K562 (cell line): ENCODE results near the gene BTF3L4. TPM values are rescaled to one million over a fixed set of nuclear protein-coding genes. Genes with fewer than 3 reads are reported as not detected.

Experiments used
- ATF7 ChIP-seq: fragments of 450-650 bp; IDR thresholded peaks from 2 replicates; pipeline ENCODE4 v1.7.1; 2014; ENCODE audit warnings: mild to moderate bottlenecking, moderate library complexity
- CSDE1 ChIP-seq, 2 experiments: fragments of 450-650 bp; IDR thresholded peaks; 2 replicates each; pipeline ENCODE4 v1.6.1; 2016; ENCODE audit warnings: mild to moderate bottlenecking in 1 of 2
- EHMT2 ChIP-seq: fragments of 450-650 bp; IDR thresholded peaks from 2 replicates; pipeline ENCODE4 v1.6.1; 2018; ENCODE audit warnings: antibody characterized with exemption
- GATAD2B ChIP-seq: fragments of 450-650 bp; IDR thresholded peaks from 2 replicates; pipeline ENCODE4 v1.6.1; 2017; ENCODE audit warnings: mild to moderate bottlenecking, borderline replicate concordance
- HSF4 ChIP-seq: fragments of 250-450 bp; sonication (Bioruptor Pico); IDR thresholded peaks from 2 replicates; pipeline ENCODE4 v2.1.2; 2022; ENCODE audit warnings: mild to moderate bottlenecking, moderate library complexity, borderline replicate concordance
- KDM2B ChIP-seq: fragments of 250-450 bp; sonication (Bioruptor Pico); IDR thresholded peaks from 2 replicates; pipeline ENCODE4 v1.8.0; 2021; ENCODE audit warnings: mild to moderate bottlenecking, moderate library complexity
- MED1 ChIP-seq: sonication (generic); formaldehyde crosslinking; IDR thresholded peaks from 2 replicates; pipeline ENCODE4 v1.8.1; 2023; ENCODE audit warnings: missing genetic modification reagents, borderline replicate concordance
- RFX1 ChIP-seq: fragments of 450-650 bp; IDR thresholded peaks from 2 replicates; pipeline ENCODE4 v1.6.1; 2016; ENCODE audit warnings: mild to moderate bottlenecking, moderate library complexity
- SIN3B ChIP-seq: fragments of 450-650 bp; IDR thresholded peaks from 2 replicates; pipeline ENCODE4 v1.6.1; 2017; ENCODE audit warnings: low read depth, mild to moderate bottlenecking, moderate library complexity
- ZBTB9 ChIP-seq: fragments of 450-650 bp; formaldehyde crosslinking; IDR thresholded peaks from 2 replicates; pipeline ENCODE4 v1.4.0; 2020; ENCODE audit warnings: mild to moderate bottlenecking, moderate library complexity
- ZNF217 ChIP-seq: sonication (generic); formaldehyde crosslinking; IDR thresholded peaks from 2 replicates; pipeline ENCODE4 v1.8.0; 2022; ENCODE audit warnings: mild to moderate bottlenecking, missing genetic modification reagents
- polyA plus RNA-seq, 8 experiments: library from polyadenylated mRNA; depleted of rRNA in 4 of 8; stranded (reverse) in 5 of 8; unstranded in 3 of 8; fragments of >200 nt; fragmentation: Nextera tagmentation in 2 of 8; fragmentation: Illumina TruSeq in 1 of 8; extraction: Ambion mirVana in 2 of 8; extraction: Trizol in 1 of 8; gene quantifications; 2 replicates each; pipeline versions ENCODE4 v1.2.1 to v1.2.3, GENCODE V29; 2011 to 2014; ENCODE audit warnings: inconsistent platforms in 1 of 8, missing spikeins in 1 of 8
- total RNA-seq, 7 experiments: library from RNA; depleted of rRNA in 6 of 7; stranded (reverse); fragments of >200 nt in 6 of 7; fragmentation: Illumina TruSeq in 2 of 7; extraction: Trizol in 2 of 7; gene quantifications; 2 replicates each; pipeline versions ENCODE4 v1.2.1 to v1.2.3, GENCODE V29; 2011 to 2021; ENCODE audit warnings: low replicate concordance in 1 of 7
- TF ChIP-seq, protein P1 (sequence below): fragments of 200-600 bp; sonication (generic); IDR thresholded peaks from one replicate; pipeline ENCODE4 v1.6.1; 2012; ENCODE audit warnings: mild to moderate bottlenecking, low read depth, low read length, inconsistent platforms
- TF ChIP-seq, protein P2 (sequence below): sonication (generic); formaldehyde crosslinking; IDR thresholded peaks from 2 replicates; pipeline ENCODE4 v1.8.0; 2022; ENCODE audit warnings: mild to moderate bottlenecking, missing genetic modification reagents

The BTF3L4 gene
- total and polyA plus RNA-seq, 9 of the 15 experiments (the other 6 are each of a cell fraction or from before 2014, with no cell fraction given) = 40.1 to 106 (median 88.8) TPM

DNA sequence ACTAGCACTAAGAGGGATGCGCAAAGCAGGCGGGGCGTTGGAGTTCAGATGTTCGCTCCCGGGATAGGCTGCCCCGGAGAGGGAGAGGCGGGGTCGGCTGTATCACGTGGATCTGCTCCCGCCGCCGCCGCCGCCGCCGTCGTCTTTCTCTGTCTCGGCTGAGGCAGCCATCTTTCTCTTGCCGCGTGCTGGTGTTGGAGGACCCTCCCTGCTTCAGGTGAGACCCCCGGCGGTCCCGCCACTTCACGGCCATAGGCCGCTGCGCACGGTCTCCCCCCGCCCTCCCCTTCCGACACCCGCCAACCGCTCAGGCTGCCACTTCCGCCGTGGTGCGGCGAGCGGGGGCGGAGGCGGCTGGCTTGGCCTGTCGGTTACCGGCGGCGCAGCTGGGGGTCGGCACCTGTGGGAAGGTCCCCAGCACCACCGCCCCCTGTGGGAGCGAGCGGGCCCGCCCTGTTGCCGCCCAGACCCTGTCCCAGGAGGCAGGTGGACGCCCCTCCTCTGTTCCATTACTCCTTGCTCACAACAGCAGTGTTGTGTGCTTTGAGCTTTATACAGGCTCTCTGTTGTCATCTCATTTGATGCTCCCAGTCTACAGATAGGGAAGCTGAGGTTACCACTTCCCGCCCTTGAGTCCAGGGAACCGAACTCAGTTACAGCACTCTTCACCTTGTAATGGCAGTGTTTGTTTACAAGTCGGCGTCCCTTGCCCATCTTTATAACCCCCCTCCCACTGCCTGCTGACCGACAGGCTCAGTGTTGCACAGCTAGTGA lies at the start of gene BTF3L4 (continued):
- TF ChIP-seq, protein P1, sequence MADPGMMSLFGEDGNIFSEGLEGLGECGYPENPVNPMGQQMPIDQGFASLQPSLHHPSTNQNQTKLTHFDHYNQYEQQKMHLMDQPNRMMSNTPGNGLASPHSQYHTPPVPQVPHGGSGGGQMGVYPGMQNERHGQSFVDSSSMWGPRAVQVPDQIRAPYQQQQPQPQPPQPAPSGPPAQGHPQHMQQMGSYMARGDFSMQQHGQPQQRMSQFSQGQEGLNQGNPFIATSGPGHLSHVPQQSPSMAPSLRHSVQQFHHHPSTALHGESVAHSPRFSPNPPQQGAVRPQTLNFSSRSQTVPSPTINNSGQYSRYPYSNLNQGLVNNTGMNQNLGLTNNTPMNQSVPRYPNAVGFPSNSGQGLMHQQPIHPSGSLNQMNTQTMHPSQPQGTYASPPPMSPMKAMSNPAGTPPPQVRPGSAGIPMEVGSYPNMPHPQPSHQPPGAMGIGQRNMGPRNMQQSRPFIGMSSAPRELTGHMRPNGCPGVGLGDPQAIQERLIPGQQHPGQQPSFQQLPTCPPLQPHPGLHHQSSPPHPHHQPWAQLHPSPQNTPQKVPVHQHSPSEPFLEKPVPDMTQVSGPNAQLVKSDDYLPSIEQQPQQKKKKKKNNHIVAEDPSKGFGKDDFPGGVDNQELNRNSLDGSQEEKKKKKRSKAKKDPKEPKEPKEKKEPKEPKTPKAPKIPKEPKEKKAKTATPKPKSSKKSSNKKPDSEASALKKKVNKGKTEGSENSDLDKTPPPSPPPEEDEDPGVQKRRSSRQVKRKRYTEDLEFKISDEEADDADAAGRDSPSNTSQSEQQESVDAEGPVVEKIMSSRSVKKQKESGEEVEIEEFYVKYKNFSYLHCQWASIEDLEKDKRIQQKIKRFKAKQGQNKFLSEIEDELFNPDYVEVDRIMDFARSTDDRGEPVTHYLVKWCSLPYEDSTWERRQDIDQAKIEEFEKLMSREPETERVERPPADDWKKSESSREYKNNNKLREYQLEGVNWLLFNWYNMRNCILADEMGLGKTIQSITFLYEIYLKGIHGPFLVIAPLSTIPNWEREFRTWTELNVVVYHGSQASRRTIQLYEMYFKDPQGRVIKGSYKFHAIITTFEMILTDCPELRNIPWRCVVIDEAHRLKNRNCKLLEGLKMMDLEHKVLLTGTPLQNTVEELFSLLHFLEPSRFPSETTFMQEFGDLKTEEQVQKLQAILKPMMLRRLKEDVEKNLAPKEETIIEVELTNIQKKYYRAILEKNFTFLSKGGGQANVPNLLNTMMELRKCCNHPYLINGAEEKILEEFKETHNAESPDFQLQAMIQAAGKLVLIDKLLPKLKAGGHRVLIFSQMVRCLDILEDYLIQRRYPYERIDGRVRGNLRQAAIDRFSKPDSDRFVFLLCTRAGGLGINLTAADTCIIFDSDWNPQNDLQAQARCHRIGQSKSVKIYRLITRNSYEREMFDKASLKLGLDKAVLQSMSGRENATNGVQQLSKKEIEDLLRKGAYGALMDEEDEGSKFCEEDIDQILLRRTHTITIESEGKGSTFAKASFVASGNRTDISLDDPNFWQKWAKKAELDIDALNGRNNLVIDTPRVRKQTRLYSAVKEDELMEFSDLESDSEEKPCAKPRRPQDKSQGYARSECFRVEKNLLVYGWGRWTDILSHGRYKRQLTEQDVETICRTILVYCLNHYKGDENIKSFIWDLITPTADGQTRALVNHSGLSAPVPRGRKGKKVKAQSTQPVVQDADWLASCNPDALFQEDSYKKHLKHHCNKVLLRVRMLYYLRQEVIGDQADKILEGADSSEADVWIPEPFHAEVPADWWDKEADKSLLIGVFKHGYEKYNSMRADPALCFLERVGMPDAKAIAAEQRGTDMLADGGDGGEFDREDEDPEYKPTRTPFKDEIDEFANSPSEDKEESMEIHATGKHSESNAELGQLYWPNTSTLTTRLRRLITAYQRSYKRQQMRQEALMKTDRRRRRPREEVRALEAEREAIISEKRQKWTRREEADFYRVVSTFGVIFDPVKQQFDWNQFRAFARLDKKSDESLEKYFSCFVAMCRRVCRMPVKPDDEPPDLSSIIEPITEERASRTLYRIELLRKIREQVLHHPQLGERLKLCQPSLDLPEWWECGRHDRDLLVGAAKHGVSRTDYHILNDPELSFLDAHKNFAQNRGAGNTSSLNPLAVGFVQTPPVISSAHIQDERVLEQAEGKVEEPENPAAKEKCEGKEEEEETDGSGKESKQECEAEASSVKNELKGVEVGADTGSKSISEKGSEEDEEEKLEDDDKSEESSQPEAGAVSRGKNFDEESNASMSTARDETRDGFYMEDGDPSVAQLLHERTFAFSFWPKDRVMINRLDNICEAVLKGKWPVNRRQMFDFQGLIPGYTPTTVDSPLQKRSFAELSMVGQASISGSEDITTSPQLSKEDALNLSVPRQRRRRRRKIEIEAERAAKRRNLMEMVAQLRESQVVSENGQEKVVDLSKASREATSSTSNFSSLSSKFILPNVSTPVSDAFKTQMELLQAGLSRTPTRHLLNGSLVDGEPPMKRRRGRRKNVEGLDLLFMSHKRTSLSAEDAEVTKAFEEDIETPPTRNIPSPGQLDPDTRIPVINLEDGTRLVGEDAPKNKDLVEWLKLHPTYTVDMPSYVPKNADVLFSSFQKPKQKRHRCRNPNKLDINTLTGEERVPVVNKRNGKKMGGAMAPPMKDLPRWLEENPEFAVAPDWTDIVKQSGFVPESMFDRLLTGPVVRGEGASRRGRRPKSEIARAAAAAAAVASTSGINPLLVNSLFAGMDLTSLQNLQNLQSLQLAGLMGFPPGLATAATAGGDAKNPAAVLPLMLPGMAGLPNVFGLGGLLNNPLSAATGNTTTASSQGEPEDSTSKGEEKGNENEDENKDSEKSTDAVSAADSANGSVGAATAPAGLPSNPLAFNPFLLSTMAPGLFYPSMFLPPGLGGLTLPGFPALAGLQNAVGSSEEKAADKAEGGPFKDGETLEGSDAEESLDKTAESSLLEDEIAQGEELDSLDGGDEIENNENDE = no peak
- no peak for TF ChIP-seq EHMT2
- no peak for TF ChIP-seq CSDE1 (IDR thresholded peaks at IDR 0.05)
- TF ChIP-seq ATF7 = peak; percentile 9; the same call in 1 of the 2 replicates
- TF ChIP-seq ZBTB9 (CRISPR knock-in tag) = no peak
- no peak for TF ChIP-seq MED1
- TF ChIP-seq KDM2B (CRISPR knock-in tag) = no peak
- TF ChIP-seq, protein P2, sequence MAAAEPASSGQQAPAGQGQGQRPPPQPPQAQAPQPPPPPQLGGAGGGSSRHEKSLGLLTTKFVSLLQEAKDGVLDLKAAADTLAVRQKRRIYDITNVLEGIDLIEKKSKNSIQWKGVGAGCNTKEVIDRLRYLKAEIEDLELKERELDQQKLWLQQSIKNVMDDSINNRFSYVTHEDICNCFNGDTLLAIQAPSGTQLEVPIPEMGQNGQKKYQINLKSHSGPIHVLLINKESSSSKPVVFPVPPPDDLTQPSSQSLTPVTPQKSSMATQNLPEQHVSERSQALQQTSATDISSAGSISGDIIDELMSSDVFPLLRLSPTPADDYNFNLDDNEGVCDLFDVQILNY (CRISPR knock-in tag) = 0 out of 2 replicates have a peak, but pooled peaks have one; percentile 58
- no peak for TF ChIP-seq RFX1
- TF ChIP-seq SIN3B = peak; percentile 61; the same call in 1 of the 2 replicates
- no peak for TF ChIP-seq GATAD2B
- TF ChIP-seq HSF4 = no peak
- no peak for TF ChIP-seq ZNF217 (CRISPR knock-in tag)
